GM21825 (cell line): Measurements from ENCODE around the gene SLAMF9.

ENCODE experiments used
- ATAC-seq: cut with Tn5 transposase; IDR thresholded peaks from one replicate; pipeline ENCODE4 v1.9.1; 2021; ENCODE audit warnings: mild to moderate bottlenecking, moderate library complexity; ENCODE audit not compliant: unreplicated experiment

Gene SLAMF9

GRCh38 chr1:159902541-159902940 is 51.5 kb downstream of the SLAMF9 start:
- ATAC-seq = no peak
